Type B pancreatic cell (in vitro differentiated cells): ENCODE results near the gene SEPTIN3. TPM values are rescaled to one million over a fixed set of nuclear protein-coding genes. Genes with fewer than 3 reads are reported as not detected.
A peak's percentile ranks its signal among the peaks of the same experiment; 100 is the strongest.

Experiments
- DNase-seq: peaks from one replicate; pipeline ENCODE4 v3.0.0; 2021; ENCODE audit warnings: mixed read lengths; ENCODE audit not compliant: unreplicated experiment; ENCODE audit errors: extremely low spot score
- H3K27ac Mint-ChIP-seq: 2 replicates; pipeline ENCODE4 v1.8.0; 2021; ENCODE audit warnings: mild to moderate bottlenecking, mixed read lengths
- H3K27me3 Mint-ChIP-seq: 2 replicates; pipeline ENCODE4 v1.8.0; 2021; ENCODE audit warnings: mixed read lengths
- H3K36me3 Mint-ChIP-seq: 2 replicates; pipeline ENCODE4 v1.8.0; 2021; ENCODE audit warnings: mixed read lengths
- H3K4me1 Mint-ChIP-seq: one replicate; pipeline ENCODE4 v1.8.0; 2021; ENCODE audit warnings: mixed read lengths; ENCODE audit not compliant: unreplicated experiment
- H3K4me3 Mint-ChIP-seq: 2 replicates; pipeline ENCODE4 v1.8.0; 2021; ENCODE audit warnings: mild to moderate bottlenecking, mixed read lengths
- H3K9me3 Mint-ChIP-seq: 2 replicates; pipeline ENCODE4 v1.8.0; 2021; ENCODE audit warnings: mixed read lengths
- CTCF ChIP-seq: fragments of 200-600 bp; sonication (generic); conservative IDR thresholded peaks from 2 replicates; pipeline ENCODE4 v1.5.0; 2021; ENCODE audit warnings: antibody characterized with exemption, mild to moderate bottlenecking
- total RNA-seq: library from RNA; stranded (reverse); gene quantifications from 2 replicates; pipeline ENCODE4 v1.2.1, GENCODE V29; 2021; ENCODE audit warnings: low replicate concordance

Gene SEPTIN3
- total RNA-seq, 1 donor from 2014 or later, result 16.3 TPM

GRCh38 chr22:41968601-41969000, 642 bp upstream of the SEPTIN3 start:
- Mint-ChIP-seq H3K27me3 (peaks cover 13% of the 10 kb centered on the region), H3K9me3 (no peaks in the 10 kb centered on the region), H3K4me1 (peaks cover 18% of the 10 kb centered on the region), H3K4me3 (no peak overlapping the region), H3K36me3 (no peaks in the 10 kb centered on the region), H3K27ac (no peak overlapping the region)
- no peak for DNase-seq
- TF ChIP-seq CTCF, result no peak

- Mint-ChIP-seq H3K4me1 (peaks cover 9% of the 10 kb centered on the region), H3K36me3 (no peaks in the 10 kb centered on the region), H3K27me3 (peaks cover 23% of the 10 kb centered on the region), H3K4me3 (no peak overlapping the region), H3K27ac (no peak overlapping the region), H3K9me3 (no peaks in the 10 kb centered on the region)
- TF ChIP-seq CTCF, result no peak
- no peak for DNase-seq
These were observed 1.4 kb downstream of the SEPTIN3 start for GRCh38 chr22:41970601-41971000.

GRCh38 chr22:41971431-41971830, 2.2 kb downstream of the SEPTIN3 start:
- H3K27ac Mint-ChIP-seq, result no peak overlapping the region
- H3K9me3 Mint-ChIP-seq, result no peaks in the 10 kb centered on the region
- no peaks in the 10 kb centered on the region for H3K36me3 Mint-ChIP-seq
- H3K4me1 Mint-ChIP-seq, result peaks cover 11% of the 10 kb centered on the region
- H3K27me3 Mint-ChIP-seq, result peaks cover 30% of the 10 kb centered on the region
- H3K4me3 Mint-ChIP-seq, result no peak overlapping the region
- no peak for TF ChIP-seq CTCF
- DNase-seq, result no peak

GRCh38 chr22:41974691-41975290, 5.5 kb downstream of the SEPTIN3 start:
- peaks cover 50% of the 10 kb centered on the region for H3K27me3 Mint-ChIP-seq

GRCh38 chr22:41975299-41976069, 6.2 kb downstream of the SEPTIN3 start:
- no peak for TF ChIP-seq CTCF
- peaks cover 4% of the 10 kb centered on the region for H3K4me1 Mint-ChIP-seq
- no peak overlapping the region for H3K27ac Mint-ChIP-seq
- peaks cover 49% of the 10 kb centered on the region for H3K27me3 Mint-ChIP-seq
- no peaks in the 10 kb centered on the region for H3K36me3 Mint-ChIP-seq
- DNase-seq, result no peak
- no peaks in the 10 kb centered on the region for H3K9me3 Mint-ChIP-seq
- H3K4me3 Mint-ChIP-seq, result peak overlapping the region; percentile 83

More at GRCh38 chr22:41974691-41975290, 5.5 kb downstream of the SEPTIN3 start:
- peaks cover 4% of the 10 kb centered on the region for H3K4me1 Mint-ChIP-seq
- no peak for DNase-seq
- no peaks in the 10 kb centered on the region for H3K36me3 Mint-ChIP-seq
- TF ChIP-seq CTCF, result no peak
- H3K9me3 Mint-ChIP-seq, result no peaks in the 10 kb centered on the region
- peak overlapping the region; percentile 83 for H3K4me3 Mint-ChIP-seq
- H3K27ac Mint-ChIP-seq, result no peak overlapping the region
